Measurements from ENCODE around the gene EPAS1.

DNA sequence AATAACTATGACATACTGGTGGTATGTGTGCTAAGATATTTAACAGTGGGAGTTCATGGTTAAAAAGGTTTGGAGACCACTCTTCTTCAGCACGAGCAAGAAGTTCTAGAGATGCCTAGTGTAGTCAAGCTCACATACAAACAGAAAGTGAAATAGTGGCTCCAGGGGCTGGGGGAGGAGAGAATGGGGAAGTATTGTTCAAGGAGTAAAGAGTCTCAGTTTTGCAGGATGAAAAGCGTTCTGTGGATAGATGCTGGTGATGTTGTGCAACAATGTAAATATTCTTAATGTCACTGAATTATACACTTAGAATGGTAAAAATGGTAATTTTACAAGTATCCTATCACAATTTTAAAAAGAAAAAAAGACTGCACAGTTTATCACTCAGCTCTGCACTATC, 29.0 kb upstream of the EPAS1 start:
- TF ChIP-seq CTCF (conservative IDR thresholded peaks at IDR 0.05), result no peak
- no peak for TF ChIP-seq EZH2 (IDR thresholded peaks at IDR 0.05; ENCODE audit: low read depth)

Data from PC-9 (cell line).